Neural crest cell (in vitro differentiated cells): ENCODE measurements around the gene CBX4. TPM values are rescaled to one million over a fixed set of nuclear protein-coding genes. Genes with fewer than 3 reads are reported as not detected.

ENCODE experiments used
- DNase-seq: peaks from one replicate; pipeline ENCODE4 v3.0.0; 2021; ENCODE audit warnings: low read depth, mixed read lengths, low spot score
- H3K27ac Mint-ChIP-seq: one replicate; pipeline ENCODE4 v1.8.0; 2021; ENCODE audit warnings: mild to moderate bottlenecking, mixed read lengths; ENCODE audit not compliant: unreplicated experiment
- H3K27me3 Mint-ChIP-seq: 2 replicates; pipeline ENCODE4 v1.8.0; 2021; ENCODE audit warnings: low read depth, mild to moderate bottlenecking, mixed read lengths
- H3K36me3 Mint-ChIP-seq: 2 replicates; pipeline ENCODE4 v1.8.0; 2021; ENCODE audit warnings: low read depth, mild to moderate bottlenecking, mixed read lengths
- H3K4me1 Mint-ChIP-seq: 2 replicates; pipeline ENCODE4 v1.8.0; 2021; ENCODE audit warnings: mixed read lengths
- H3K4me3 Mint-ChIP-seq: one replicate; pipeline ENCODE4 v1.8.0; 2021; ENCODE audit warnings: mild to moderate bottlenecking, mixed read lengths
- H3K9me3 Mint-ChIP-seq: 2 replicates; pipeline ENCODE4 v1.8.0; 2021; ENCODE audit warnings: mixed read lengths
- total RNA-seq: library from RNA; stranded (reverse); gene quantifications from 2 replicates; pipeline ENCODE4 v1.2.1, GENCODE V29; 2021
- TF ChIP-seq, protein P1 (sequence below): fragments of 200-600 bp; sonication (generic); conservative IDR thresholded peaks from 2 replicates; pipeline ENCODE4 v1.5.0; 2021; ENCODE audit warnings: antibody characterized with exemption, mild to moderate bottlenecking

CBX4 gene
- total RNA-seq, 1 donor from 2014 or later: 21.0 TPM

DNA sequence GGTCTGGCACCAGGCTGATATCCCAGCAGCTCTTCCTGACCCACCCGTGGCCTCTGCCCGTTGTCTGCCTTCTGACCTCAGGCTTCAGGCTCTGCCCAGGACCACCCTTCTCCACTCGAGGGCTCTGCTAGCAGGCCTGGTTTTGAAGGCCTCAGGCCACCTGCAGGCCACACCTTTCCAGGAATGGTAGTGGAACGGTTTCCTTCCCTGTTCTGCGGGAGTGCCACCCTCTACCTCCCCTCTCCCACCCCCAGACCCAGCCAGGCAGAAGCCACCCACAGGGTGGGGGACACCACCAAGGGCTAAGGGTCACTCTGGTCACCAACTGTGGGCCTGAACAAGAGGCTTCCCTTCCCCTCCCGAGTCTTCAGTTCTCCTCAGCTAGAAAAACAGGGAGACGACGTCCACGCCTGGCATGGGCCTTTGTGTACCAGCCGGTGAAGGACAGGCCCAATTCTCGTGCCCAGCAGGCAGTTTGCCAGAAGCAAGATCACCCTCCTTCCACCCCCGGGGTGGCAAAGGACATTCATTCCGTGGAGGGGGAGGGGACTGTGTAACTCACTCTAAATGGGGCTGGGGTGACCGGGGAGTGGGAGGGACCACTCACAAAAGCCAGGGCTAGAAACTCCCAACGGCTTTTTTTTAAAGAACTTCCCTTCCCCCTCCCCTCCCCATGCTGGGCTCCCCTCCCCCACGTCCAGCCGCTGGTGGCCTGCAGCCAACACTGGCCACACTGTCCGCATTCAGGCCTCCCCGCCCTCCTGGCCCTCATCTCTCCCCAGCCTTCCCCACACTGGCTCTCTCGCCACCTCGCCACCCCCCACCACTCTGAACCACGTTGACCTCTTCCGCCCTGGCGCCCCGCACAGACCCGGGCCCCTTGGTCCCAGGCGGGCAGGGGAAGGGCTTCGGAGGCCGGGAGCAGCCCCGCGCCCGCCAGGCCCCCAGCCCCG lies 7.7 kb downstream of the CBX4 start:
- peak overlapping the region; percentile 99 for H3K27ac Mint-ChIP-seq
- peak overlapping the region; percentile 66 for H3K4me3 Mint-ChIP-seq
- TF ChIP-seq, protein P1, sequence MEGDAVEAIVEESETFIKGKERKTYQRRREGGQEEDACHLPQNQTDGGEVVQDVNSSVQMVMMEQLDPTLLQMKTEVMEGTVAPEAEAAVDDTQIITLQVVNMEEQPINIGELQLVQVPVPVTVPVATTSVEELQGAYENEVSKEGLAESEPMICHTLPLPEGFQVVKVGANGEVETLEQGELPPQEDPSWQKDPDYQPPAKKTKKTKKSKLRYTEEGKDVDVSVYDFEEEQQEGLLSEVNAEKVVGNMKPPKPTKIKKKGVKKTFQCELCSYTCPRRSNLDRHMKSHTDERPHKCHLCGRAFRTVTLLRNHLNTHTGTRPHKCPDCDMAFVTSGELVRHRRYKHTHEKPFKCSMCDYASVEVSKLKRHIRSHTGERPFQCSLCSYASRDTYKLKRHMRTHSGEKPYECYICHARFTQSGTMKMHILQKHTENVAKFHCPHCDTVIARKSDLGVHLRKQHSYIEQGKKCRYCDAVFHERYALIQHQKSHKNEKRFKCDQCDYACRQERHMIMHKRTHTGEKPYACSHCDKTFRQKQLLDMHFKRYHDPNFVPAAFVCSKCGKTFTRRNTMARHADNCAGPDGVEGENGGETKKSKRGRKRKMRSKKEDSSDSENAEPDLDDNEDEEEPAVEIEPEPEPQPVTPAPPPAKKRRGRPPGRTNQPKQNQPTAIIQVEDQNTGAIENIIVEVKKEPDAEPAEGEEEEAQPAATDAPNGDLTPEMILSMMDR: no peak
- peaks cover 24% of the 10 kb centered on the region for H3K27me3 Mint-ChIP-seq
- no peaks in the 10 kb centered on the region for H3K9me3 Mint-ChIP-seq
- peaks cover 12% of the 10 kb centered on the region for H3K36me3 Mint-ChIP-seq
- peak; percentile 74 for DNase-seq
- H3K4me1 Mint-ChIP-seq: peaks cover 52% of the 10 kb centered on the region

DNA sequence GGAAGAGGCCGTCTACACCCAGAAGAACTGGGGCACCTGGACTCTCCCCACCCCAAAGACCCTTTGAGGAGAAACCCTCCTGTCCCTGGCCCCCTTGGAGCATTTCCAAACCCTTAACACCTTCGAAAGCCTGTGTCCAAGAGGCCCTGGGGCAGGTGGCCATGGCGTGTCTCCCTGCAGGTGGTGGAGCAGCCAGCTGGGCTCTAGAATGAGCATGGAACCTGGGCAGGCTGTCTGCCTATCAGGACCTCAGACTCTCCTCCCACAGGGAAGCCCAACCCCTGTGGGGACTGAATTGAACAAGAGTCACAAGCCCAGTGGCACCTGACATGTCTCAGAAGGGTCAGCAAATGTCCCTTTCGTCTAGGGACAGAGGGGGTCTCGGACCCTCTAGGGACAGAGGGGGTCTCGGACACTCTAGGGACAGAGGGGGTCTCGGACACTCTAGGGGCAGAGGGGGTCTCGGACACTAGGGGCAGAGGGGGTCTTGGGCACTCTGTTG lies 8.4 kb downstream of the CBX4 start:
- no peak for DNase-seq
- TF ChIP-seq, protein P1: no peak
- peaks cover 22% of the 10 kb centered on the region for H3K27me3 Mint-ChIP-seq

GRCh38 chr17:79830303-79830702 lies 8.9 kb downstream of the CBX4 start:
- Mint-ChIP-seq H3K36me3 (peaks cover 12% of the 10 kb centered on the region), H3K9me3 (no peaks in the 10 kb centered on the region), H3K4me1 (peaks cover 53% of the 10 kb centered on the region), H3K27me3 (peaks cover 18% of the 10 kb centered on the region), H3K27ac (no peak overlapping the region), H3K4me3 (peak overlapping the region; percentile 12)
- DNase-seq: no peak
- TF ChIP-seq, protein P1: no peak

More for the DNA sequence above, 8.4 kb downstream of the CBX4 start:
- Mint-ChIP-seq H3K27ac (no peak overlapping the region), H3K4me1 (peaks cover 53% of the 10 kb centered on the region), H3K4me3 (peak overlapping the region; percentile 41), H3K9me3 (no peaks in the 10 kb centered on the region), H3K36me3 (peaks cover 12% of the 10 kb centered on the region)

DNA sequence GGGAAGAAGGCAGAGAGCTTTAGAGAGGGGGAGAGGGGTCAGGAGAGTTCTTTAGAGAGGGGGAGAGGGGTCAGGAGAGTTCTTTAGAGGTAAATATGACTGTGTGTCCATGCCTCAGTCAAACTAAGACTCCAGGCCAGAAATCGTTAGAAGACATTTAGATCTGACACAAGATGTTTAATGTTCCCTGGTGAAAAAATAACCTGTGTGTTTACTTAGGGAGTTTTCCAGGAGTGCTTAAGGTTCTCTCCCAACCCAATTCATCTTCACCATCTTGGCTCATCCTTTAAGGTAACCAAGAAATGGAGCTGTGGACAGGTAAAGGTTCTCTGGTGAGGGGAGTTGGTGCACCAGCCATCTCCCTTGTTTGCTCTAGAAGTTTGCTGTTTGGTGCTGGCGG lies 9.8 kb downstream of the CBX4 start:
- no peak for DNase-seq
- H3K4me1 Mint-ChIP-seq: peaks cover 51% of the 10 kb centered on the region
- peaks cover 9% of the 10 kb centered on the region for H3K27me3 Mint-ChIP-seq
- TF ChIP-seq, protein P1: no peak
- peaks cover 2% of the 10 kb centered on the region for H3K9me3 Mint-ChIP-seq
- peak overlapping the region; percentile 53 for H3K4me3 Mint-ChIP-seq
- H3K36me3 Mint-ChIP-seq: peaks cover 7% of the 10 kb centered on the region
- H3K27ac Mint-ChIP-seq: peak overlapping the region; percentile 53

DNA sequence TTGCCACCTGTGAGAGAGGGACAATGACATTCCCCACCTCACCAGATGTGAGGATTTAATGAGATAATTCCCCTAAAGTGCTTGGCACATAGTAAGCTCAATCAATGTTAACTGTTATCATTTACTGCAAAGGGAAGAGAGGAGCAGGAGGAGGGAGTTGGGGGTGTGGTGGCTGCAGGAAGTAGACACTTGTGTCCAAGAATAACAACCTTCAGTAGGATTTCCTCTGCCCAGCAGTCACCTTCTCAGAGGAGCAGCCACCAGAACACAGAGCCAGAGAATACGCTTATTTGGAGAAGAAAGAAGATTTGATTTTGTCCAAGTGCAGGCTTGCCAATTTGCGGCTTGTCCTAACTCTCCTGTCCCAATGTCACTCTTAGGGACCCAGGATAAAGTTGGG lies 10.2 kb downstream of the CBX4 start:
- TF ChIP-seq, protein P1: no peak
- Mint-ChIP-seq H3K9me3 (peaks cover 4% of the 10 kb centered on the region), H3K36me3 (peaks cover 9% of the 10 kb centered on the region), H3K4me1 (peaks cover 53% of the 10 kb centered on the region), H3K4me3 (peak overlapping the region; percentile 53), H3K27ac (peak overlapping the region; percentile 53), H3K27me3 (peaks cover 7% of the 10 kb centered on the region)
- no peak for DNase-seq
